Fibroblast of lung (primary cell): ENCODE data around the gene TBL1XR1.
"Not testable (repeated sequence)": the region's sequence is repeated elsewhere in the genome, so short reads cannot be mapped to it uniquely, and the experiment has no call there.

ENCODE experiments used
- EZH2 ChIP-seq: IDR thresholded peaks from 2 replicates; pipeline ENCODE4 v1.5.1; 2012; ENCODE audit warnings: low read length, control low read depth, mild to moderate bottlenecking; ENCODE audit errors: missing control alignments
- TF ChIP-seq, protein P1 (sequence below), 2 donors: IDR thresholded peaks in 1 of 2; conservative IDR thresholded peaks in 1 of 2; 1 replicate in 1 of 2; 2 replicates in 1 of 2; pipeline ENCODE4 v1.5.1; 2011 to 2012; ENCODE audit warnings: low read length in 2 of 2, control low read depth in 1 of 2, inconsistent platforms in 1 of 2, low read depth in 1 of 2, mild to moderate bottlenecking in 1 of 2

DNA sequence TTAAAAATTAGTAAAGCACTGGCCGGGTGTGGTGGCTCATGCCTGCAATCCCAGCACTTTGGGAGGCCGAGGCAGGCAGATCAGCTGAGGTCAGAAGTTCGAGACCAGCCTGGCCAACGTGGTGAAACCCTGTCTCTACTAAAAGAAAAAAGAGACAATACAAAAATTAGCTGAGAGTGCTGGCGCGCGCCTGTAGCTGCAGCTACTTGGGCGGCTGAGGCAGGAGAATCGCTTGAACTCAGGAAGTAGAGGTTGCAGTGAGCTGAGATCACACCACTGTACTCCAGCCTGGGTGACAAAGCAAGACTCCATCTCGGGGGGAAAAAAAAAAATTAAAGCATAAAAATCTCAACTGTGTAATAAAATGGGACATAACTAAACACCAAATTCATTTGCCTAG lies 58.1 kb downstream of the TBL1XR1 start:
- TF ChIP-seq, protein P1, sequence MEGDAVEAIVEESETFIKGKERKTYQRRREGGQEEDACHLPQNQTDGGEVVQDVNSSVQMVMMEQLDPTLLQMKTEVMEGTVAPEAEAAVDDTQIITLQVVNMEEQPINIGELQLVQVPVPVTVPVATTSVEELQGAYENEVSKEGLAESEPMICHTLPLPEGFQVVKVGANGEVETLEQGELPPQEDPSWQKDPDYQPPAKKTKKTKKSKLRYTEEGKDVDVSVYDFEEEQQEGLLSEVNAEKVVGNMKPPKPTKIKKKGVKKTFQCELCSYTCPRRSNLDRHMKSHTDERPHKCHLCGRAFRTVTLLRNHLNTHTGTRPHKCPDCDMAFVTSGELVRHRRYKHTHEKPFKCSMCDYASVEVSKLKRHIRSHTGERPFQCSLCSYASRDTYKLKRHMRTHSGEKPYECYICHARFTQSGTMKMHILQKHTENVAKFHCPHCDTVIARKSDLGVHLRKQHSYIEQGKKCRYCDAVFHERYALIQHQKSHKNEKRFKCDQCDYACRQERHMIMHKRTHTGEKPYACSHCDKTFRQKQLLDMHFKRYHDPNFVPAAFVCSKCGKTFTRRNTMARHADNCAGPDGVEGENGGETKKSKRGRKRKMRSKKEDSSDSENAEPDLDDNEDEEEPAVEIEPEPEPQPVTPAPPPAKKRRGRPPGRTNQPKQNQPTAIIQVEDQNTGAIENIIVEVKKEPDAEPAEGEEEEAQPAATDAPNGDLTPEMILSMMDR (conservative IDR thresholded peaks at IDR 0.05 in 1 of 2, IDR thresholded peaks at IDR 0.05 in 1 of 2; ENCODE audit: low read depth in 1 of 2, low read length in 2 of 2), result not testable (repeated sequence)
- TF ChIP-seq EZH2, result not testable (repeated sequence)
